ENCODE results near the gene THBS4.

- TF ChIP-seq, protein P1, sequence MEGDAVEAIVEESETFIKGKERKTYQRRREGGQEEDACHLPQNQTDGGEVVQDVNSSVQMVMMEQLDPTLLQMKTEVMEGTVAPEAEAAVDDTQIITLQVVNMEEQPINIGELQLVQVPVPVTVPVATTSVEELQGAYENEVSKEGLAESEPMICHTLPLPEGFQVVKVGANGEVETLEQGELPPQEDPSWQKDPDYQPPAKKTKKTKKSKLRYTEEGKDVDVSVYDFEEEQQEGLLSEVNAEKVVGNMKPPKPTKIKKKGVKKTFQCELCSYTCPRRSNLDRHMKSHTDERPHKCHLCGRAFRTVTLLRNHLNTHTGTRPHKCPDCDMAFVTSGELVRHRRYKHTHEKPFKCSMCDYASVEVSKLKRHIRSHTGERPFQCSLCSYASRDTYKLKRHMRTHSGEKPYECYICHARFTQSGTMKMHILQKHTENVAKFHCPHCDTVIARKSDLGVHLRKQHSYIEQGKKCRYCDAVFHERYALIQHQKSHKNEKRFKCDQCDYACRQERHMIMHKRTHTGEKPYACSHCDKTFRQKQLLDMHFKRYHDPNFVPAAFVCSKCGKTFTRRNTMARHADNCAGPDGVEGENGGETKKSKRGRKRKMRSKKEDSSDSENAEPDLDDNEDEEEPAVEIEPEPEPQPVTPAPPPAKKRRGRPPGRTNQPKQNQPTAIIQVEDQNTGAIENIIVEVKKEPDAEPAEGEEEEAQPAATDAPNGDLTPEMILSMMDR (IDR thresholded peaks at IDR 0.05; ENCODE audit: poor library complexity), result no peak
- TF ChIP-seq EZH2 (IDR thresholded peaks at IDR 0.05; ENCODE audit: borderline replicate concordance), result no peak
These were observed 34.2 kb downstream of the THBS4 start for GRCh38 chr5:80069251-80069800.

All from hepatocyte (in vitro differentiated cells).